ENCODE results near the gene C1orf167.

C1orf167 gene

GRCh38 chr1:11793819-11794218 is 31.8 kb downstream of the C1orf167 start:
- no peaks in the 10 kb centered on the region for H3K4me1 ChIP-seq (ENCODE audit: insufficient read depth, insufficient read length)
- no peak for DNase-seq (ENCODE audit: low read depth, low spot score)
- no peaks in the 10 kb centered on the region for H3K27me3 ChIP-seq (ENCODE audit: insufficient read depth, insufficient read length)
- H3K4me3 ChIP-seq (ENCODE audit: insufficient read length, low read depth): no peak overlapping the region
- peaks cover 39% of the 10 kb centered on the region for H3K36me3 ChIP-seq (ENCODE audit: insufficient read depth, insufficient read length, low read length)
- no peak overlapping the region for H3K9ac ChIP-seq (ENCODE audit: insufficient read length, low read depth)
- TF ChIP-seq ZNF274 (IDR thresholded peaks at IDR 0.05; ENCODE audit: low read depth, low read length) (no peak), SUZ12 (IDR thresholded peaks at IDR 0.05; ENCODE audit: extremely low read depth, insufficient read depth, insufficient read length) (no peak), YY1 (IDR thresholded peaks at IDR 0.05; ENCODE audit: insufficient read depth, insufficient read length) (no peak)
- no peaks in the 10 kb centered on the region for H3K9me3 ChIP-seq (ENCODE audit: insufficient read depth, low read length)

GRCh38 chr1:11794446-11795237 is 32.6 kb downstream of the C1orf167 start:
- Histone ChIP-seq H3K27me3 (ENCODE audit: insufficient read depth, insufficient read length) (no peaks in the 10 kb centered on the region), H3K9ac (ENCODE audit: insufficient read length, low read depth) (no peak overlapping the region), H3K4me1 (ENCODE audit: insufficient read depth, insufficient read length) (no peaks in the 10 kb centered on the region), H3K9me3 (ENCODE audit: insufficient read depth, low read length) (no peaks in the 10 kb centered on the region), H3K36me3 (ENCODE audit: insufficient read depth, insufficient read length, low read length) (peaks cover 44% of the 10 kb centered on the region), H3K4me3 (ENCODE audit: insufficient read length, low read depth) (no peak overlapping the region)
- TF ChIP-seq SUZ12 (IDR thresholded peaks at IDR 0.05; ENCODE audit: extremely low read depth, insufficient read depth, insufficient read length) (no peak), YY1 (IDR thresholded peaks at IDR 0.05; ENCODE audit: insufficient read depth, insufficient read length) (no peak), ZNF274 (IDR thresholded peaks at IDR 0.05; ENCODE audit: low read depth, low read length) (no peak)
- no peak for DNase-seq (ENCODE audit: low read depth, low spot score)

GRCh38 chr1:11795238-11795890 is 33.4 kb downstream of the C1orf167 start:
- no peaks in the 10 kb centered on the region for H3K9me3 ChIP-seq (ENCODE audit: insufficient read depth, low read length)
- no peak for DNase-seq (ENCODE audit: low read depth, low spot score)
- H3K9ac ChIP-seq (ENCODE audit: insufficient read length, low read depth): no peak overlapping the region
- H3K4me3 ChIP-seq (ENCODE audit: insufficient read length, low read depth): no peak overlapping the region
- no peaks in the 10 kb centered on the region for H3K4me1 ChIP-seq (ENCODE audit: insufficient read depth, insufficient read length)
- TF ChIP-seq SUZ12 (IDR thresholded peaks at IDR 0.05; ENCODE audit: extremely low read depth, insufficient read depth, insufficient read length): no peak
- TF ChIP-seq YY1 (IDR thresholded peaks at IDR 0.05; ENCODE audit: insufficient read depth, insufficient read length): no peak
- no peak for TF ChIP-seq ZNF274 (IDR thresholded peaks at IDR 0.05; ENCODE audit: low read depth, low read length)
- no peaks in the 10 kb centered on the region for H3K27me3 ChIP-seq (ENCODE audit: insufficient read depth, insufficient read length)
- H3K36me3 ChIP-seq (ENCODE audit: insufficient read depth, insufficient read length, low read length): peaks cover 47% of the 10 kb centered on the region

- DNase-seq (ENCODE audit: low read depth, low spot score): no peak
- H3K4me3 ChIP-seq (ENCODE audit: insufficient read length, low read depth): no peak overlapping the region
- H3K4me1 ChIP-seq (ENCODE audit: insufficient read depth, insufficient read length): no peaks in the 10 kb centered on the region
- no peaks in the 10 kb centered on the region for H3K9me3 ChIP-seq (ENCODE audit: insufficient read depth, low read length)
- TF ChIP-seq ZNF274 (IDR thresholded peaks at IDR 0.05; ENCODE audit: low read depth, low read length) (no peak), SUZ12 (IDR thresholded peaks at IDR 0.05; ENCODE audit: extremely low read depth, insufficient read depth, insufficient read length) (no peak), YY1 (IDR thresholded peaks at IDR 0.05; ENCODE audit: insufficient read depth, insufficient read length) (no peak)
- H3K27me3 ChIP-seq (ENCODE audit: insufficient read depth, insufficient read length): no peaks in the 10 kb centered on the region
- H3K36me3 ChIP-seq (ENCODE audit: insufficient read depth, insufficient read length, low read length): peaks cover 53% of the 10 kb centered on the region
- H3K9ac ChIP-seq (ENCODE audit: insufficient read length, low read depth): no peak overlapping the region
Measured at GRCh38 chr1:11796036-11796828, 34.2 kb downstream of the C1orf167 start.

- Histone ChIP-seq H3K9me3 (ENCODE audit: insufficient read depth, low read length) (no peaks in the 10 kb centered on the region), H3K9ac (ENCODE audit: insufficient read length, low read depth) (no peak overlapping the region), H3K4me3 (ENCODE audit: insufficient read length, low read depth) (no peak overlapping the region), H3K27me3 (ENCODE audit: insufficient read depth, insufficient read length) (no peaks in the 10 kb centered on the region), H3K4me1 (ENCODE audit: insufficient read depth, insufficient read length) (no peaks in the 10 kb centered on the region), H3K36me3 (ENCODE audit: insufficient read depth, insufficient read length, low read length) (peaks cover 49% of the 10 kb centered on the region)
- TF ChIP-seq YY1 (IDR thresholded peaks at IDR 0.05; ENCODE audit: insufficient read depth, insufficient read length) (no peak), ZNF274 (IDR thresholded peaks at IDR 0.05; ENCODE audit: low read depth, low read length) (no peak), SUZ12 (IDR thresholded peaks at IDR 0.05; ENCODE audit: extremely low read depth, insufficient read depth, insufficient read length) (no peak)
- DNase-seq (ENCODE audit: low read depth, low spot score): no peak
Measured at GRCh38 chr1:11797525-11798216, 35.7 kb downstream of the C1orf167 start.

GRCh38 chr1:11799099-11799498 is 37.1 kb downstream of the C1orf167 start:
- DNase-seq (ENCODE audit: low read depth, low spot score): no peak
- peaks cover 6% of the 10 kb centered on the region for H3K4me1 ChIP-seq (ENCODE audit: insufficient read depth, insufficient read length)
- no peak overlapping the region for H3K9ac ChIP-seq (ENCODE audit: insufficient read length, low read depth)
- TF ChIP-seq SUZ12 (IDR thresholded peaks at IDR 0.05; ENCODE audit: extremely low read depth, insufficient read depth, insufficient read length) (no peak), ZNF274 (IDR thresholded peaks at IDR 0.05; ENCODE audit: low read depth, low read length) (no peak), YY1 (IDR thresholded peaks at IDR 0.05; ENCODE audit: insufficient read depth, insufficient read length) (no peak)
- no peaks in the 10 kb centered on the region for H3K27me3 ChIP-seq (ENCODE audit: insufficient read depth, insufficient read length)
- H3K4me3 ChIP-seq (ENCODE audit: insufficient read length, low read depth): no peak overlapping the region
- no peaks in the 10 kb centered on the region for H3K9me3 ChIP-seq (ENCODE audit: insufficient read depth, low read length)
- peaks cover 42% of the 10 kb centered on the region for H3K36me3 ChIP-seq (ENCODE audit: insufficient read depth, insufficient read length, low read length)

Measured in NT2/D1 (cell line).